ENCODE data around the gene THOC2. TPM values are rescaled to one million over a fixed set of nuclear protein-coding genes. Genes with fewer than 3 reads are reported as not detected.

Gene THOC2
- total RNA-seq, 4 donors from 2014 or later: 68.2 to 127 (median 87.9) TPM

DNA sequence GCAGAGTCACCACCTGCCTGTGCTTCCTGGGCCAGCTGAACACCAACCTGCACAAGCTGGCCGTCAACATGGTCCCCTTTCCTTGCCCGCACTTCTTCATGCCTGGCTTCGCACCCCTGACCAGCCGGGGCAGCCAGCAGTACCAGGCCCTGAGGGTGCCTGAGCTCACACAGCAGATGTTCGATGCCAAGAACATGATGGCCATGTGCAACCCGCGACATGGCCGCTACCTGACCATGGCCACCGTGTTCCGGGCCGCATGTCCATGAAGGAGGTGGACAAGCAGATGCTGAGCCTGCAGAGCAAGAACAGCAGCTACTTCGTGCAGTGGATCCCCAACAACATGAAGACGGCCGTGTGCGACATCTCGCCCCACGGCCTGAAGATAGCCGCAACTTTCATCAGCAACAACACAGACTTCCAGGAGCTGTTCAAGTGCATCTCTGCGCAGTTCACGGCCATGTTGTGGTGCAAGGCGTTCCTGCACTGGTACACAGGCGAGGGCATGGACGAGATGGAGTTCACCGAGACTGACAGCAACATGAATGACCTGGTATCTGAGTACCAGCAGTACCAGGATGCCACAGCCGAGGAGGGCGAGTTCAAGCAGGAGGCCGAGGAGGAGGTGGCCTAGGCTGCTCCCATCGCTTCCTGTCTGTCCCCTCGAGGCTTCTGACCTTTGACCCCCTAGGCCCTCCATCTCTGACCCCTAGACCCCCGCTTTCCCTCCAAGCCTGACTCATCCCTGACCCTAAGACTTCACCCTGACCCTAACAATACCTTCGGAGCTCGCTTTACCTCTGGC, 170.3 kb downstream of the THOC2 start:
- TF ChIP-seq, protein P1, sequence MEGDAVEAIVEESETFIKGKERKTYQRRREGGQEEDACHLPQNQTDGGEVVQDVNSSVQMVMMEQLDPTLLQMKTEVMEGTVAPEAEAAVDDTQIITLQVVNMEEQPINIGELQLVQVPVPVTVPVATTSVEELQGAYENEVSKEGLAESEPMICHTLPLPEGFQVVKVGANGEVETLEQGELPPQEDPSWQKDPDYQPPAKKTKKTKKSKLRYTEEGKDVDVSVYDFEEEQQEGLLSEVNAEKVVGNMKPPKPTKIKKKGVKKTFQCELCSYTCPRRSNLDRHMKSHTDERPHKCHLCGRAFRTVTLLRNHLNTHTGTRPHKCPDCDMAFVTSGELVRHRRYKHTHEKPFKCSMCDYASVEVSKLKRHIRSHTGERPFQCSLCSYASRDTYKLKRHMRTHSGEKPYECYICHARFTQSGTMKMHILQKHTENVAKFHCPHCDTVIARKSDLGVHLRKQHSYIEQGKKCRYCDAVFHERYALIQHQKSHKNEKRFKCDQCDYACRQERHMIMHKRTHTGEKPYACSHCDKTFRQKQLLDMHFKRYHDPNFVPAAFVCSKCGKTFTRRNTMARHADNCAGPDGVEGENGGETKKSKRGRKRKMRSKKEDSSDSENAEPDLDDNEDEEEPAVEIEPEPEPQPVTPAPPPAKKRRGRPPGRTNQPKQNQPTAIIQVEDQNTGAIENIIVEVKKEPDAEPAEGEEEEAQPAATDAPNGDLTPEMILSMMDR (IDR thresholded peaks at IDR 0.05; ENCODE audit: low read depth): no peak

DNA sequence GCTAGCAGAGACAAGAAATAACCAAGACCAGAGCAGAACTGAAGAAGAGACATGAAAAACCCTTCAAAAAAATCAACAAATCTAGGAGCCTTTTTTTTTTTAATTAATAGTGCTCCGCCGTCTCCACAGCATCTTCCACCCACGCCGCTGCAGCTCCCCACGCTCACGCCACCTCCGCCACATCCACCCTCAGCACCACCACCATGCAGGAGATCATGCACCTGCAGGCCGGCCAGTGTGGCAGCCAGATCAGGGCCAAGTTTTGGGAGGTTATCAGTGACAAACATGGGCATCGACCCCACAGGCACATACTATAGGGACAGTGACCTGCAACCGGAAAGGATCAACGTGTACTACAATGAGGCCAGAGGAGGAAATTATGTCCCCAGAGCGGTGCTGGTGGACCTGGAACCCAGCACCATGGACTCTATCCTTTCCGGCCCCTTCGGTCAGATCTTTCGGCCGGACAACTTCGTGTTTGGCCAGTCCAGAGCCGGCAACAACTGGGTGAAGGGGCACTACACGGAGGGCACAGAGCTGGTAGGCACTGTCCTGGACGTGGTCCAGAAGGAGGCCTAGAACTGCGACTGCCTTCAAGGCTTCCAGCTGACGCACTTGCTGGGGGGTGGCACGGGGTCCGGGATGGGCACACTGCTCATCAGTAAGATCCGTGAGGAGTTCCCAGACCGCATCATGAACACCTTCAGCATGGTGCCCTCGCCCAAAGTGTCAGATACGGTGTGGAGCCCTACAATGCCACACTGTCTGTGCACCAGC, 171.2 kb downstream of the THOC2 start:
- TF ChIP-seq, protein P1 (IDR thresholded peaks at IDR 0.05; ENCODE audit: low read depth): no peak

DNA sequence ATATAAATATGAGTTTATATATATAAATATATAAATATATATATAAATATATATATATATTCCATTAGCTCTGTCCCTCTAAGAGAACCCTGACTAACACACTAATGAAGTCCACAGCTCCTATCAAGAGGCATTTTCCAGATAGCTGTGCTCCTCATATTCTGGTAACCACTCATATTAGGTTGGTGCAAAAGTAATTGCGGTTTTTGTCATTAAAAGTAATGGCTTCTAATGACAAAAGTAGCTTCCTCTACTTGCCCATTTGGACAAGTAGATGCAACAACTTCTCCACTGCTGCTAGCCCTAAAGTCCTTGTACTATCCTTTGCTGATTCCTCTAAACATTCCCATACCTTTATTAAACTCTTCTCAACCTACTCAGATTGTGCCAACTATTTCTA, 182.0 kb downstream of the THOC2 start:
- TF ChIP-seq, protein P1 (IDR thresholded peaks at IDR 0.05; ENCODE audit: low read depth): no peak

Small RNA genes within 50 kb of the gene (small RNA-seq; reads per million reads assigned to genes)
- gene AL030996.1 (not detected), gene RNU7-69P (not detected)

Other genes starting within 250 kb of the THOC2 start
- gene XIAP, start 127.0 kb upstream of the THOC2 start, total RNA-seq: 10 to 100 TPM; 31.1 to 67.3 (median 32.9) TPM
- gene STAG2, start 228.7 kb upstream of the THOC2 start, total RNA-seq: 10 to 100 TPM; 75.5 to 91.6 (median 84.4) TPM